H1 (cell line): ENCODE measurements around the gene BCAS3. TPM values are rescaled to one million over a fixed set of nuclear protein-coding genes. Genes with fewer than 3 reads are reported as not detected.

Experiments
- CHD7 ChIP-seq: fragments of 300-600 bp; sonication (generic); IDR thresholded peaks from 2 replicates; pipeline ENCODE4 v1.7.1; 2012; ENCODE audit warnings: low read length, moderate library complexity, mild to moderate bottlenecking, inconsistent platforms; ENCODE audit not compliant: insufficient replicate concordance
- polyA plus RNA-seq, 7 experiments: library from polyadenylated mRNA; depleted of rRNA in 3 of 7; stranded (reverse) in 5 of 7; unstranded in 2 of 7; fragments of >200 nt in 5 of 7; fragments of 200-250 nt in 2 of 7; gene quantifications; 1 replicate in 5 of 7; 2 replicates in 1 of 7; 4 replicates in 1 of 7; pipeline versions ENCODE4 v1.2.1 to v1.2.3, GENCODE V29; 2011 to 2013; ENCODE audit warnings: missing spikeins in 2 of 7, mixed read lengths in 2 of 7
- total RNA-seq: library from RNA; stranded (reverse); fragmentation: NEBNext Ultra II Directional; extraction: Animal tissue kit (Norgen Biotek cat#: 25700); gene quantifications from 2 replicates; pipeline ENCODE4 v1.2.1, GENCODE V29; 2021

The BCAS3 gene
- total and polyA plus RNA-seq, 2 of the 8 experiments (the other 6 are each of a cell fraction or from before 2014, with no cell fraction given) = 9.9 to 13.3 TPM

- no peak for TF ChIP-seq CHD7
Measured at GRCh38 chr17:61225178-61225882, 547.7 kb downstream of the BCAS3 start (continued).
